Effector memory CD8-positive, alpha-beta T cell (primary cell): ENCODE measurements around the gene KCNK18.

Experiments
- ATAC-seq: fragments of 150-1000 bp; cut with Tn5 transposase; replicated peaks from 2 replicates; pipeline ENCODE4 v1.10.0; 2021; ENCODE audit warnings: mild to moderate bottlenecking, moderate library complexity
- DNase-seq, 3 experiments: peaks; one replicate each; pipeline ENCODE4 v3.0.0; 2021
- H3K27ac Mint-ChIP-seq, 2 donors: one replicate each; pipeline ENCODE4 v1.8.0; 2022; ENCODE audit warnings: mild to moderate bottlenecking in 2 of 2, mixed read lengths in 2 of 2, moderate library complexity in 2 of 2
- H3K27me3 Mint-ChIP-seq, 2 donors: one replicate each; pipeline ENCODE4 v1.8.0; 2022; ENCODE audit warnings: mixed read lengths in 2 of 2
- H3K36me3 Mint-ChIP-seq: one replicate; pipeline ENCODE4 v1.8.0; 2022; ENCODE audit warnings: mild to moderate bottlenecking, moderate library complexity, mixed read lengths; ENCODE audit not compliant: insufficient read depth
- H3K4me1 Mint-ChIP-seq, 2 donors: one replicate each; pipeline ENCODE4 v1.8.0; 2022; ENCODE audit warnings: low read depth in 2 of 2, mixed read lengths in 2 of 2
- H3K4me3 Mint-ChIP-seq, 2 donors: one replicate each; pipeline ENCODE4 v1.8.0; 2022; ENCODE audit warnings: mild to moderate bottlenecking in 2 of 2, mixed read lengths in 2 of 2, moderate library complexity in 2 of 2
- H3K9me3 Mint-ChIP-seq, 2 donors: one replicate each; pipeline ENCODE4 v1.8.0; 2022; ENCODE audit warnings: mixed read lengths in 2 of 2

The KCNK18 gene

GRCh38 chr10:117255835-117256460 is 58.7 kb downstream of the KCNK18 start:
- H3K4me1 Mint-ChIP-seq = peaks cover 0 to 4% of the 10 kb centered on the region in 2 donors
- H3K27me3 Mint-ChIP-seq = peaks cover 54% of the 10 kb centered on the region in 2 donors
- H3K9me3 Mint-ChIP-seq = no peaks in the 10 kb centered on the region

GRCh38 chr10:117256910-117257309 is 59.6 kb downstream of the KCNK18 start:
- Mint-ChIP-seq H3K4me3 (no peak overlapping the region), H3K36me3 (no peaks in the 10 kb centered on the region), H3K9me3 (no peaks in the 10 kb centered on the region), H3K4me1 (peaks cover 0 to 4% of the 10 kb centered on the region in 2 donors), H3K27ac (no peak overlapping the region), H3K27me3 (peaks cover 55 to 64% of the 10 kb centered on the region in 2 donors)
- DNase-seq (no peak), ATAC-seq (no peak)

More at GRCh38 chr10:117255835-117256460, 58.7 kb downstream of the KCNK18 start:
- Mint-ChIP-seq H3K27ac (no peak overlapping the region), H3K4me3 (no peak overlapping the region), H3K36me3 (no peaks in the 10 kb centered on the region)
- DNase-seq = no peak
- ATAC-seq = no peak

- Mint-ChIP-seq H3K4me1 (peaks cover 0 to 4% of the 10 kb centered on the region in 2 donors), H3K36me3 (no peaks in the 10 kb centered on the region), H3K27me3 (peaks cover 63 to 65% of the 10 kb centered on the region in 2 donors), H3K4me3 (no peak overlapping the region), H3K9me3 (no peaks in the 10 kb centered on the region), H3K27ac (no peak overlapping the region)
- DNase-seq (no peak), ATAC-seq (no peak)
Observed at GRCh38 chr10:117257721-117258120, 60.4 kb downstream of the KCNK18 start.

DNA sequence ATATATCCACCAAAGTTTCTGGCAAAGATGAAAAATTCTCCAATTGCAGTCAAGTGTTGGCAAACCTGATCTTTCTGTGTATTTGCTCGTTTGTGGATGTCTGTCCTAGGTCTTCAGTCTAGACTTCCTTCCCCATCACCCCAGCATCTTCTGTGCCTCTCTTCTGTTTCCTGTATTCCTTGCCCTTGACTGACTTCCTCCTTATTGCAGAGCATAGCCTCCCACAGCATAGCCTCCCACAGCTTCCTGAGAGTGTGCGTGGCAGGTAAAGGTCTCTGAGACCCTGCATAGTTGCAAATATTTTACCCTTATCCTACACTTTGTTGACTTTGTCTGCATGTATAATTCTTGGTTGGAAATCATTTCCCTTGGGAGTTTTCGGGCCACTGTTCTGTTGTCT is 62.0 kb downstream of the KCNK18 start:
- H3K9me3 Mint-ChIP-seq = no peaks in the 10 kb centered on the region
- peaks cover 0 to 4% of the 10 kb centered on the region in 2 donors for H3K4me1 Mint-ChIP-seq
- no peak for ATAC-seq
- no peak overlapping the region for H3K27ac Mint-ChIP-seq
- H3K36me3 Mint-ChIP-seq = no peaks in the 10 kb centered on the region
- H3K4me3 Mint-ChIP-seq = no peak overlapping the region
- no peak for DNase-seq
- H3K27me3 Mint-ChIP-seq = peaks cover 69 to 78% of the 10 kb centered on the region in 2 donors
